CD4-positive, alpha-beta T cell treated with Interleukin-12 subunit alpha and Interleukin-12 subunit beta, for 1 hour (primary cell): ENCODE data around the gene SLC25A13.

Source experiments
- DNase-seq: peaks from one replicate; pipeline ENCODE4 v3.0.0-alpha.2; 2020

Gene SLC25A13

DNA sequence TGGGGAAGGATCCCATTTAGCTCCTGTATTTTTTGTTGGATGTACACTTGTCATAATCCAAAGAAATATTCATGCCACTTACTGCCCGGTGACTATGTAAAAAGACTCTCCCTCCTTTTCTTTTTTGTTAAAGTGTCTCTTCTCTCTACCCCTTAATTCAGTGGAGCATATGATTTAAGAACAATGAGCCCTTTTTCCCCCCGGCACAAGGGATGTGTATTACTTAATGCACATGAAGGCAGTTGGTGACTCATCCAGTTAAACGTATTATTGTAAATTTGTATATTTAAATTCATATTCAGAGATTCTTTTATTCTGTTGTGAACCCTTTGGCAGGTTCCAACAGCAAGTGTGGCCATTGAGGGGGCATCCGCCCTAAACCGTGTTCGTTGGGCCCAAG is 241.9 kb downstream of the SLC25A13 start:
- DNase-seq, result no peak

DNA sequence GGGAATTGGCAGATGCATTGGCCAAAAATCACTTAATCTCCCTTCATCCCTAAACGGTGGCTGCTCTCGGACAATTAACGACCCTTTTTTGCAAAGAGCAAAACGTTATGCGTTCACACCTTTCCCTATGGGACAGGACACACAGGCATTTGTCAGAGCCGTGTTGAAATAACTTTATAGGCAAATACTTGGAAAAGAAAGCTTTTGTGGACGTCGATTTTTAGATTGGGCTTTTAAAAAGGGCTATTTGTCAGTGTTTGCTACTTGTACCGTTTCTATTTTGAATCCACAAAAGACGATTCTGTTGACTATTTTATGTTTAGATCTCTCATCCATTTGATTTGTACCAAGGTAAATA is 245.6 kb downstream of the SLC25A13 start:
- no peak for DNase-seq

DNA sequence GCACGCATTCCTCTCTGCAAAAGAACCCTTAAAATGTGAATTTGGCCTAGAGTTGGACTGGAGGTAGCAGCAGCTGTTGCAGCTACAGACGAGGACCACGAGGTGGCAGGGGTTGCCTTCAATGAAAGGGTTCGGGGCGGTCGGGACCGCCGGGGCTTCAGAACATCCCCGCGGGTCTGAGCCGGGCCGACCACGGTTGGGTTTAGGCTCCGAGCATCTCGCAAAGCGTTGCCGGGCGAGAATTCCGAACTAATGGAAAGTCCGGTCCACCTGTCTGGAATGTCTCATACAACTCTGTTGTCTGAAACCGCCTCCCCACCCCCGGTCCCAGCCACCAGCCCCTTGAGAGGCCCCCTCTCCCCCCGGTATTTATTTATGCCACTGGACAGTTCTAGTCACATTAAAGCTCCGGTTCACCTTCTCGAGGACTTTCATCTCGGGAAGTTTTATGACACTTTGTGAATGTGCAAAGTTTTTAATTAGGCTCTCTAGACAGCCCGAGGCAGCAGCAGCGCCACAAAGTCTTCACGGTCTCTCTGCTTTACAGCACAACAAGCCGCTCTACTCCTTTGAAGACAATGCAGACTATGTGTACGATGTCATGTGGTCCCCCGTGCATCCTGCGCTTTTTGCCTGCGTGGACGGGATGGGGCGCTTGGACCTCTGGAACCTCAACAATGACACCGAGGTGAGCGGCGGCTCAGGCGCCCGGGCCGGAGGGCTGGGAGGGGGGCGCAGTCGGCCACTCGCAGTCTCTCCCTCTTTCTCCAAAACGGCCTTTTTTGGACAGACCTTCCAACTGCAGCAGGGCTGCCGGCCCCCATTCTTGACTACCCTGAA is 246.2 kb downstream of the SLC25A13 start:
- peak; percentile 44 for DNase-seq

DNA sequence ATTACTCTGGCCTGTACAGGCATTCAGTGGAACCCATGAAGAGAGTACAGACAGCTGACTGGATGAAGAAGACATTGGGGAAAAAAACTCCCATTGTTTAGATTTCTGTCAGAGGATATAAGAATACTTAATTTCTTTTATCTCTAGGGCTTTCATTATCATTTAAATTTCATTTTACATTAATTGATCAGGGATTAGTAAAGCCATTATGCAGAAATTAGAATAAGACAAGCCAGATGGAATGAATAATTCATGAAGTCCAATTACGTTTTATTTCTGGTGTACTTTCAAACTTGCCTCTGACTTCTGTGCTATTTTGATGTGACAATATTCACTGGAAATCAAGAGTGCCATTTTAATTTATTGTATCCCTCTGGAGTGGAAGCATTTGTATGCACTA is 247.0 kb downstream of the SLC25A13 start:
- no peak for DNase-seq
